Right ventricle myocardium inferior (tissue), 1 donor: ENCODE measurements around the gene PDYN. TPM values are rescaled to one million over a fixed set of nuclear protein-coding genes. Genes with fewer than 3 reads are reported as not detected.
"Not testable (repeated sequence)": the region's sequence is repeated elsewhere in the genome, so short reads cannot be mapped to it uniquely, and the experiment has no call there.

Experiments
- ATAC-seq: fragments of 200-7000 bp; cut with Tn5 transposase; one replicate; pipeline ENCODE4 v1.9.1; 2020; ENCODE audit warnings: mild to moderate bottlenecking, moderate library complexity
- DNase-seq: peaks from one replicate; pipeline ENCODE4 v3.0.0; 2021; ENCODE audit errors: missing footprints
- intact Hi-C: fragments of 100-400 bp; cut with DNase I; formaldehyde crosslinking; loops from one replicate; pipeline ENCODE4 v1.11.0; 2022
- long read RNA-seq: library from polyadenylated mRNA; unstranded; transcript quantifications from one replicate; pipeline ENCODE4 v2.0.0, GENCODE V29; 2021
- total RNA-seq: library from RNA; stranded (reverse); fragmentation: NEBNext Ultra II Directional; extraction: Animal tissue kit (Norgen Biotek cat#: 25700); gene quantifications from one replicate; pipeline ENCODE4 v1.2.1, GENCODE V29; 2021
- donor health status: DM: no; HTN: yes; CAD: no; lungs with severe emphysema.

PDYN gene
- not detected for total RNA-seq
- long read RNA-seq: 0 reads

DNA sequence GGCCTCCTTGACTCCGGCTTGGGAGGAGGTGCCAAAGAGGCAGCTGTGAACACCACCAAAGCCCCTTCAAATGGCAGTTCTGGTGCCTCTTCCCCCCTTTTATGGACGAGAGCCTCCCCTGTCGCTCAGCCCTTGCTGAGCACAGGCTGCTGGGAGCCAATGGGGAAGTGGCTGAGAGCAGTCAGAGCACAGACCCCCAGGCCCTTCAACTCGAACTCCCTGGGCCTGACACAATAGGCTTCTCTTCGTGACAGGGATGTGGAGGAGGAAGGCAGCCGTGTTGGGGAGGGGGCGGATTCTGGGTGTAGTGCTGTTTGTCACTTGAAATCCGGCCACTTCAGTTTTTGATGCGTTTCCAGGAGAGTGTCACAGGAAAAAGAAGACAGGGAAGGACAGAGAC is at the start of gene PDYN:
TSS of gene PDYN (minus strand) at position 73 of the 400 bp plus-strand sequence. CDS start 10,974 bp downstream, outside the sequence.
- DNase-seq (no peak), ATAC-seq (no peak)
- intact Hi-C loops: no loop called here

DNA sequence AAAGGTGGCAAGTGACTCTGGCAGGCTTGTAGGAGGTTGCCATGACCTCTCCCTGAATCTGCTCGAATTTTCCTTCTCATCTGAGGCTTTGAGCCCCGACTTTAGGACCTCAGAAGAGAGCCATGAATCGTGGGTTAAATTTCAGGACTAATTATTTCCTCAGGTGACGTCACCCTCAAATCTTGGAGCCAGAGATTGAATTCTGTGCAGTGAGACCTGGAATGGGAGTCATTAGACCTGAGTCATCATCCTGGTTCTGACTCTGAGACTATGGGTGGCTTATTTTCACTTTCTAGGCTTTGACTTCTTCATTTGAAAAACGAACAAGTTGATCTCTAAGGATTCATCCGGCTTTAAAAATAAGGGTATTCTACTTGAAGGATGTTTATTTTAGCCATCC is 48.5 kb upstream of the PDYN start:
- intact Hi-C loops: no loop called here
- no peak for ATAC-seq
- DNase-seq: no peak

DNA sequence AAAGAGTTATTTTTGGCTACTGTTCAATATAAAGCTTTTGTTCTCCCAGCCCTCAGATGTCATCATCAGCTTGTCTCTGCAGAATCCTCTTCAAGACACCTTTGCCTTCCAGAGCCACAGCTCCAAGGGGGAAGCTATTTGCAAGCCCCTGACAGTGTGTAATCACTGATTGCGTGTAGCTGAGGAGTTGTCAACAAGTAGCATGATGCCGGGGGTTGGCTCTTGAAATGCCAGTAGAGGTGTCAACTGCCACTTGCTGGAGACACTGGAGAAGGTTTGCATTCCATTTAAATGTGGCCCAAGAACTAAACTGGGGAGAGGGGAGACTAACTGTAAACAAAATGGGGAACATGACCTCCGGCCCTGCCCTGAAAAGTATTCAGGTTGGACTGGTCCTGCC is 44.3 kb upstream of the PDYN start:
- DNase-seq (no peak), ATAC-seq (no peak)
- intact Hi-C loops: no loop called here

DNA sequence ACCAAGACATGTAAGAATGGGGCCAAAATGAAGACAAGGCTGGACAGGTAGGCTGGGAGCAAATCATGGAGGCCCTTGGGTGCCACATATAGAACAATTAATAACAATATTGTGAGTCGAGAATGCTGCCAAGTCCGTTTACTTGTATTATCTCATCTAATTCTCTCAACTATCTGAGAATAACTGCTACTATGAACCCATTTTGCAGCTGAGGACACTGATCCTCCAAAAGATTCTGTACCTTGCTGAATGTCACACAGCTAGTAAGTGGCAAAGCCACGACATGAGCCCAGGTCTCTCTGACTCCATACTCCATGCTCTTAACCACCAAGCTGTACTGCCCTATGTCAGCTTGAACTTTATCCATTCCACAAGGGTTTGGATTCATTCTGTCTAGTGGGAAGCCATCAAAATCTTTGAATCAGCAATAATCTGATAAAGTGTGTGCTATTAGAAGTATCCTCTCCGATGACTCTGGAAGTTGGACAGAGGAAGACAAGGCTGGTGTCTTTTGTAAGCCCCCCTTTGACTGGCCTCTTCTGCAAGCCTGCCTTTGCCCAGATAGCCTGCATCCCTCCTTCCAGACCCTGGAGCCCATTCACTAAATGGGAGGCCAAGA is 43.5 kb upstream of the PDYN start:
- ATAC-seq (no peak), DNase-seq (no peak)
- intact Hi-C loops: no loop called here

DNA sequence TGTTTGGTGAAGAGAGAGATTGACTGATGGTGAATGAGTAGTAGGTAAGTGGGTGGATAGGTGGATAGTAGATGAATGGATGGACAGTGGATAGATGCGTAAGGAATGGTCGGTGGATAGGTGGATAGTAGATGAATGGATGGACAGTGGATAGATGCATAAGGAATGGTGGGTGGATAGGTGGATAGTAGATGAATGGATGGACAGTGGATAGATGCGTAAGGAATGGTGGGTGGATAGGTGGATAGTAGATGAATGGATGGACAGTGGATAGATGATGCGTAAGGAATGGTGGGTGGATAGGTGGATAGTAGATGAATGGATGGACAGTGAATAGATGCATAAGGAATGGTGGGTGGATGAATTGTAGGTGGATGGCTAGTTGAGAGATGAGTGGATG is 42.5 kb upstream of the PDYN start:
- intact Hi-C loops, ATAC-seq, DNase-seq: not testable (repeated sequence)

DNA sequence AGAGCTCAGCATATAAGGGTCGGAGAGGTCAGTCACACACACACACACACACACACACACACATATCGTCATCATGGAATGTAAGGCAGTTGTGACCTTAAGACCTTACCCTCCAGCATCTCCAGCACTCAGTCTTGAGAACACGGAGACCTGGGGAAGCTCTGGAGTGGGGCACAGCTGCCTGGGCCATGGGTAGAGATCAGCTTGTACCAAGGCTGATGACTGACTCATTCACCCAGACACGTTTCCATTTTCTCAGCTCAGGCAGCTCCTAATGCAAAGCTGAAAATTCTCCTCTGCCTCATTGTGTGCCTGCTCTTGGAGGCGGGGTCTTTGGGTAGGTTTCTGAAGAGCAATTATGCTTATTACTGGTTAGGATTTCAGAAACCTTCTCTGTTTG is 38.3 kb upstream of the PDYN start:
- ATAC-seq (no peak), DNase-seq (no peak)
- intact Hi-C loops: no loop called here

DNA sequence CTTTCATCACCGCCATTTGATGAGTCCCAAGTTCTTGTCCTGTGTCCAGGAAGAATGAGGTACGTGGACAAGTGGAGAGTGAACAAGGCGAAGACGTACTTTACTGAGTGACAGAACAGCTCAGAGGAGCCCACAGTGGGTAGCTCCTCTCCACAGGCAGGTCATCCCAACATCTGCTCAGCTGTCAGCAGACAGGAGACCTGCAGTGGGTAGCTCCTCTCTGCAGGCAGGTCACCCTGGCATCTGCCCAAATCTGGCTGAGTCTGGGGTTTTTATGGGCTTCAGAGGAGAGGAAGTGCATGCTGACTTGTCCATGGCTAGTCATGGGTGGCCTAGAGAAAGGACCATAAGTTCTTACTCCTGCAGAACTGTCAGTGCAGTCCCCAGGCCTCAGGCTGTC is 32.7 kb upstream of the PDYN start:
- intact Hi-C loops: no loop called here
- DNase-seq (no peak), ATAC-seq (no peak)

DNA sequence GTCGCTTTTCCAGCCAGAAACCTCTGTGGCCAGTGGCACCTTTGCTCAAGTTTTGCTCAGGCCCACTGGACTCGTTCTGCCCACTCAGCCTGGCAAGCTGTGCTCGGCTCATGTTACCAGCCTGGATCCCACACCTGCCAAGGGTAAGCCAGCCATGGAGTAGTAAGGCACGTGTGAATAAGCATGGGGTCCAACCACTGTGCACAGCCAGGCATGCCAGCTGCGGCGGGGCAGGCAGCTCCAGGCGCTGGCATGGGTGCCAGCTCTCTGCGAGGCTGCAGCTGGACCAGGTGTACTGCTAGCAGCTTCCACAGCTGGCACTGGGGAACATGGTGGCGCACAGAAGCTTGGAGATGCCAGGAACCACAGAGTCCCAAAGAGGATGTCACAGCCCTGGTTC is 32.1 kb upstream of the PDYN start:
- ATAC-seq (no peak), DNase-seq (no peak)
- intact Hi-C loops: no loop called here

DNA sequence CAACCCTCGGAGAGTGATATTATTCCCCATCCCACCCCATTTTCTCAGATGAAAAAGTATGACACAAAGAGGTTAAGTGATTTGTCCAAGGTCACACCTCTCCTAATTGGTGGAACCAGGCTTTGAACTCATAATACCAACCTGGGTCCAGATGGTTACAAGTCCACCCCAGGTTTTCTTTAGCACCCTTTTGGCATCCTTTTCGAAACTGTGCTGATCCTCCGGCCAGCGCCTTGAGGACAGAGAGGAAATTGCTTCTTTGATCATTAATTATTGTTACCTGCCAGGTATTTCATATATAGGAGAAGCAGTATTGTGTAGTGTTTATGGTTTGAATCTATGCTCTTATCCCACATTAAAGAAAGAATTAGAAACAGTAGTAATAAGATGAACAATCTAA is 29.3 kb upstream of the PDYN start:
- intact Hi-C loops: no loop called here
- ATAC-seq: no peak
- no peak for DNase-seq

DNA sequence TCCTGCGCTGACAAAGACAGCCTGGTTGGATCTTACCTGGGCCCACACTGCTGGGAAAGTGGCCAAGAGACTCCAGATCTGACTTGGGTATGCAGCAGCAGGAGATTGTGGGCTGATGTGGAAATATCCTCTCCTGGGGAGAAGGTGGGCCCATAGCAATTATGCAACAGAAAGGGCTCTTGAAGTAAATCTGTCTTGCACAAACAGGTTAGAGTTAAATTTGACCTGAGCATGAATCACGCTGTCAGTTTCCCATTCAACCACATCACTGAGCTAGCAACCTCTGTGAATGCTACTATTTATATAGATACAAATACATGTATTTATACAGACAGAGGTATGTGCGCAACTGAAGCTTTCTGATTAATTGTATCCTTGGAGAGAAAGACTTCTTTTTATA is 28.3 kb upstream of the PDYN start:
- DNase-seq: no peak
- intact Hi-C loops: no loop called here
- no peak for ATAC-seq

DNA sequence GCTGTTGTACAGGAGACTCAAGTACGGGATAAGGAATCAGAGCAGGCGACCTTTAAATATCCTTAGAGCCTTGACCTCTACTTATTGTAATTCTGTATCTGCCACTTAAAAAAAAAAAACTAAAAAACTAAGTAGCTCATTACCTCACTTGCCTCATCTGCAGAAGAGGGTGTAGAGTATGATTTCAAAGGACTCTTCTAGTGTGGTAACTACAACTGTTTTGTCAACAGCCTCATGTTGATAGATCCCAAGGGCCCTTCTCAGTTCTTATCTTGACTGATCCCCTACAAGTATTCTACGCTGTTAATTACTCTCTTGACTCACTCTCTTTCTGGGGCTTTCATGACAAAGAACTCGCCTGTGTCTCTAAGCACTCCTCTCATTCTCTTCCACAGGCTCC is 16.7 kb upstream of the PDYN start:
- intact Hi-C loops: no loop called here
- no peak for DNase-seq
- no peak for ATAC-seq

DNA sequence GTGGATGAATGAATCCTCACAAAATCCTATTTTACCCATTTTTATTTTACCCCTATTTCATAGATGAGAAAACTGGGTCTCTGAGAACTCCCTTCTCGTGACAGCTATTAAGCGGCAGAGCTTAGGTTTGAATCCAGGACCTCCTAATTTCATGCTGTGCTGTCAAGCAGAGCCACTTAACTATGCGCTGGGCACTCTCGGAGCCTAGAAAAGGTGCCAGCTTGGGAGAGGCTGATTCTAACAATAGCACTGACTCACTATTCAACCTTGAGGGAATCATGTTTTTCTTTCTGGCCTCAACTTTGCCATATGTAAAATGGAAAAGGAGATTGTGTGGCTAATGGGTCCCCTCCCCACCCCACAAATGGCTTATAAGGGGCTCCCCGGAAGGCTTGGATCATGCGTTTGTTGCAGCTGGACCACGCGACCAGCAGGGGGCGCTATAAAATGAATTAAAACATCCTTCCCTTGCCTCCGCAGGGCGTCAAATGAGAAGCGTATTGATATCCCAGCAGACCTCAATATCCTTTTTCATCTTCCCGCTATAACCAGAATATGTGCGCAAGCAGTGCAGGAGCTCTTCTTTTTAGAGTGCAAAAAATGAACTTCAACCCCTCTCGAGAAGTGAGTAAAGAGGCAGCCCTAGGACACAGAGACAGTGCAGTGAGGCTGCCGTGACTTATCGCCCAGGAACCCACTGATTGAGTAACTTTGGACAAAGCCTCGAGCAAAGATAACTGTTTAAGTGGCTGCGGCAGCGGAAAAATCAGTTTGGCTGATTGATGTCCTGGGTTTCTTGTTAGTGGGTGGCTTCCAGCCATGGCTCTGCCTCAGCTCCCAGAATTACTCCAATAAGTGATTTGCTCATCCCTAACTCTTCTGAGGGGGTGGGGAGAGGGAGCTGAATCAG is 12.8 kb upstream of the PDYN start:
- DNase-seq (peak; percentile 65), ATAC-seq (no peak)
- intact Hi-C loops: no loop called here

DNA sequence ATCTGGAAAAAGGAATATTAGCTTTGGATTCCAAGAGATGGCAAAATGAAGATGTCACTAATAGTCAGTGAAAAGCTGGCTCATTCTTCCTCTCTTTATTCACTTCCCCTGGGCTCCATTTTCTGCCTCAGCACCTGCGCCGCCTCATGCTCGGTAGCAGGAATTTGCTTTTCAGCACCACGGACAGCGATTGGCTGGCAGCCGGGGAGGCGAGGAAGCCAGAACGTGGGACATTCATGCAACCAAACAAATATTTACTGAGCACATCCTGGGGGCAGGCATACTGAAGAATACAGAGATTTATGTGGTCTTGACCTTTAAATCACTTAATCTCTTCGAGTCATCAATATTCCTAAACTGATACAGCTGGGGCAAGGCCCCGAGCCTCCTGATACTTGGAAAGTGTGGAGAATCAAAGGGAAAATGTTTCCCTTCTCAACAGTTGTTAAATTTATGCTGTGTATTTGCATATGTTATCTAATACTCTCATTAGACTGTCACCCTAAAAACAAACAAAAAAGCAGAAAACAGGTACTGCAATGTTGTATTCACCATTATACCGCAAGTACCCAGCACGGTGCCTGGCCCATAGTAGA is 12.1 kb upstream of the PDYN start:
- ATAC-seq: no peak
- intact Hi-C loops: no loop called here
- peak; percentile 80 for DNase-seq

DNA sequence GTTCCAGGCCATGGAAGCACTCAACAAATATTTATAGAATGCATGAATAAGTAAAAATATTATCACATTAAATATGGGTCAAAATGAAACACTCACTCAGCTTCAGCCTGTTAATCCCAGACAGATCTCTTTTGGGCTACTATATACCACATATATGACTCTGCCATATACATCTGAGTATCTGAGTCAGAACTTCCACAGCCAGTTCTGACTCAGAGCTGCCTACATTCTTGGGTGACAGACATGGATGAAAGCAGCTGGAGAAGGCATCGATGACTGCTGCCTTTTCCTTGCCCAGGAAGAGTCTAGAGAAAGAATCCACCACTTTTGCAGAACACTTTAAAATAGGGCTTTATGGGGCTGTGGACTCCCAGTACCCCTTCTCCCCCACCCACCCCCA is 11.5 kb upstream of the PDYN start:
- no peak for DNase-seq
- intact Hi-C loops: no loop called here
- no peak for ATAC-seq

DNA sequence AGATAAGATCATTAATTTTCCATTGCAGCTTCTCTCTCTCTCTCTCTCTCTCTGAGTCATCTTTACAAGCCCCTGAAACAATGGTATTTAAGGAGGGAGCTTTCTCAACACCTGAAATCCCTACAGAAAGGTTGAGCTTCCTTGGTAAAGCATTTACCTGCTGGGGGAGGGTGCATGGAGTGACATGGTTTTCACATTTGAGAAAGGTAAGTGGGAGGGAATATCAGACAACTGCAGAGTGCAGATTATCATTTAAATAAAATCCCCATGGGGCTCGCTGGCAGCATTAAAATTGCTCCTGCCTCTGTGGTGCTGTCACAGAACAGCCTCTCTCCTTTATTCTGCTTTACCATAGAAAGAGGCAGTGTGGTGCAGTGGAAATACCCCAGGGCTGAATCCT is 10.3 kb upstream of the PDYN start:
- ATAC-seq: no peak
- intact Hi-C loops: no loop called here
- DNase-seq: no peak

DNA sequence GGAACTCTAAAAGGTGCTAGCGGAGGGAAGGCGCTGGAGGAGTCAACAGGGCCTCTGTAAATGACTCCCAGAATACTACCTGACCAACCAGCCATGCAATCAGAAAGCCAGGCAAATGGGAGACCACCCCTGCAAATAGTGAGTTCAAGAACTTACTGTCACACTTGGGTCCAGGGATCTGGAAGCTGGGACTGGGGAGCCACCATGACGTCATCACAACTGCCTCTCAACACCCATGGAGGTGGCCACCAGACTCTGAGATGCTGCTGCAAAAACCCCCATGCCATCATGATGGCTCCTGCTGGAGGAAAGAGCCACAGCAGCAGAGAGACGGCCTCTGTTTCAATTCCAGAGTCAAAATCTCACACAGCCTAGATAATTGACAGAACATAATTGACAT is 8.5 kb upstream of the PDYN start:
- ATAC-seq (no peak), DNase-seq (no peak)
- intact Hi-C loops: no loop called here

DNA sequence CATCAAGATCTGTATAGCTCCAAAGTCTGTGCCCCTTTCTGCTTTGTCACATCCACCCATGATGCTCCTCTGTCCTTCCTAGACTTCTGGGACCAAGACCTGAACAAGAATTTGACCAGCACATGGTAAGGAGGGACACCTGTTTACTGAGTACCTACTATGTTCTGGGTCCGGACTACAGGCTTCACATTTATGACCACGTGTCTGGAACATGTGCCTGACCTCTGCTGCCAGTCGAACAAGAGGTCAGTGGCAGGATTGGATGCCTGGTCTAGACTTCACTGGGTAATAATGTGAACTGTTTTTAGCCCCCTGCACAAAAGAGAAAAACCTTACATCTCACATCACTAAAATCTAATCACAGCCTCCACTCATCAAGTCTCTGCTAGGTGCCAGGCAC is 7.3 kb upstream of the PDYN start:
- intact Hi-C loops: no loop called here
- no peak for ATAC-seq
- DNase-seq: no peak

DNA sequence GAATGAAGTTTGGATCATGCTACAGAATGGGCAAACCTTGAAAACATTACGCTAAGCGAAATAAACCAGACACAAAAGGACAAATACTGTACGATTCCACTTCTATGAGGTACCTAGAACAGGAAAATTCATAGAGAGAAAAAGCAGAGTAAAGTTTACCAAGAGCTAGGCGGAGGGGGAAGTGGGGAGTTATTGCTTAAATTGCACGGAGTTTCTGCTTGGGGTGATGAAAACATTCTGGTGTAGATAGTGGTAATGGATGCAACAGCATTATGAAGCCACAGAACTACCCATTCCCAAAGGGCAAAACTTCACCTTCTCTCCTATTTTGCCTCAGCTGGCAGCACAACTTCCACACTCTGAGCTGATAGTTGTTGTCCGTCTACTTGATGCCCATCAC is 6.4 kb upstream of the PDYN start:
- ATAC-seq (no peak), DNase-seq (no peak)
- intact Hi-C loops: no loop called here

DNA sequence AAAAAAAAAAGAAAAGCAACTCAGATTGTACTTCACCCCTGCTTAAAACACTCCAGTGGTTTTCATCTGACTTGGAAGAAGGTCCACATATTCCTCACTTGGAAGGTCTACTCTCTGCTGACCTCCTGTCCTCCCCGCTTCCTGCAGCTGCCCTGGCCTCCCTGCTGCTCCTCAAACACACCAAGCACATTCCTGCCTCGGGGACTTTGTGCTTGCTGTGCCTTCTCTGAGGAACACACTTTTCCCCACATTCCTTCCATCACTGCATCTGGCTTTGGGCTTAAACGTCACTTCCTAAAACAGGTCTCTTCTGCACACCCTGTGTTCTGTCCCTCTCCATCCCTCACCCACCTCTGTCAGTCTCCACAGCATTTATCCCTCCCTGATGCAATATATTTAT is 4.9 kb upstream of the PDYN start:
- no peak for DNase-seq
- intact Hi-C loops: no loop called here

DNA sequence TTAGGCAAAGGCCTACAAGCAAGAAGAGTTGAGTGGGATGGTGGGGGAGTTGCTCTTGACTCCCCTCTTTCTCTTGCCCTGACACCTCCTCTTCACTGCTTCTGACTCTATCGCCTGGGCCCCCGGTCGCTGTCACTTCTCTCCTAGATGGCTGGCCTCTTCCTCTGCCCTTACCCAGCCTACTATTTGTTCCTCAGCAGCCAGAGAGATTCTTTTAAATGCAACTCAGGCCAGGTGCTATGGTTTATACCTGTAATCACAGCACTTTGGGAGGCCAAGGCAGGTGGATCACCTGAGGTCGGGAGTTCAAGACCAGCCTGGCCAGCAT is 4.3 kb upstream of the PDYN start:
- intact Hi-C loops: no loop called here
- no peak for ATAC-seq
- DNase-seq: no peak

More for the DNA sequence above, 4.9 kb upstream of the PDYN start:
- no peak for ATAC-seq
